ENCODE data around the gene NCS1. TPM values are rescaled to one million over a fixed set of nuclear protein-coding genes. Genes with fewer than 3 reads are reported as not detected.
A peak's percentile ranks its signal among the peaks of the same experiment; 100 is the strongest.

The NCS1 gene
- total RNA-seq, 4 donors from 2014 or later = 100 to 206 (median 122) TPM

DNA sequence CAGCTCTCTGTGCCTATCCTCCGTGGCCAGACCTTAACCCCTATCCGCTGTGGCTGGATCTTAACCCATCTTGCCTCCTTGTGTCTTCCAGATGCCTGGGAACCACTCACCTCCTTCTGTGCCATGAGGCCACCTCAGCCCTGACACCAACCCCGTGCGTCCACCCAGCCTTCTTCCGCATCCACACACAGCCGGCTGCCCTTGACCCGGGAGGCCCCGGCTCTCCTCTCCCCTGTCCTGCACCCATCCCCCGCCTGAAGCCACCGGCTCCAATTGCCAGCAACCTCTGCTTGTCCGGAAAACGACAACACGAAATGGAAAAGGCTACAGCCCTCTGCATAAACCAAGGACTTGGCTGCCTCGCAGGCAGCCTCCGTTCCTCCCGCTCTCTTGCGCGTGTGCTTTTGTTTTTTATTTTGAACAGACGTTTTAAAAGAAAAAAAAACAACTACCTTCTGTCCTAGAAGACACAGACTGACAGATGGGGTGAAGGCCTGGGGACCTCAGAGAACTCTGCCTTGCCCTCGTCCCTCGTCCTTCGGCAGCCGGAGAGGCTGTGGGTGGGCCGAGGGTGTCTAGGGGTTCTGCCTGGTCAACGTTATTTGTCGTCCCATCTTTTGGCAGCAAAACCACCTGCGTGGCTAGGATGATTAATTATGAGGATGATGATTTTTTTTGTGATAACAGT is 60.8 kb downstream of the NCS1 start:
- Histone ChIP-seq H3K27ac (replicated peaks in 1 of 4) (peak overlapping the region in 3 of 4 donors; percentile 24 to 84 (median 83)), H3K36me3 (peaks cover 0 to 43% (median 13%) of the 10 kb centered on the region in 4 donors)

DNA sequence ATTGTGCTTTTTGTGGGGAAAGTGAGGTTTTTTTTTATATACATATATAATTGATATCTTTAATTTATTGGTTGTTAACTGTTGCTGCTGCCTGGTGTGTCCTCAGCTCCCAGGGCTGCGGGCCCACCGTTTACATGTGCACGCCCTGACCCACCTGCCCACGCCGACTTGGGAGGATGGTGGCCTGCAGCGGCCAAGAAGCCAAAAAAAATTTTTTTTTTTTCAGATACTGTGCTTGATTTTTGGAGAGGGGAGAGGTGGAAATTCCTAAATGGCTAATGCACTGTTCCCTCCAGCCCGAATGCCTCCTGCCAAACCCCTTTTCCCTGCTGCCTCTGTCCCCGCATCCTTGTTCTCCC is 61.4 kb downstream of the NCS1 start:
- Histone ChIP-seq H3K4me1 (peaks cover 11 to 33% (median 33%) of the 10 kb centered on the region in 4 donors), H3K27ac (replicated peaks in 1 of 4) (peak overlapping the region in 3 of 4 donors; percentile 77 to 84 (median 83)), H3K9me3 (no peaks in the 10 kb centered on the region), H3K27me3 (no peaks in the 10 kb centered on the region), H3K4me3 (no peak overlapping the region), H3K36me3 (peaks cover 0 to 38% (median 13%) of the 10 kb centered on the region in 4 donors)
- intact Hi-C loops (cut with DNase I) = no loop called here
- WGBS = 91% methylated on average over 8 of the region's 8 CpGs
- TF ChIP-seq EP300 (IDR thresholded peaks at IDR 0.05) = no peak
- TF ChIP-seq POLR2A (IDR thresholded peaks at IDR 0.05; ENCODE audit: low read depth) = no peak
- no peak for TF ChIP-seq POLR2AphosphoS5 (IDR thresholded peaks at IDR 0.05)
- TF ChIP-seq, protein P1, sequence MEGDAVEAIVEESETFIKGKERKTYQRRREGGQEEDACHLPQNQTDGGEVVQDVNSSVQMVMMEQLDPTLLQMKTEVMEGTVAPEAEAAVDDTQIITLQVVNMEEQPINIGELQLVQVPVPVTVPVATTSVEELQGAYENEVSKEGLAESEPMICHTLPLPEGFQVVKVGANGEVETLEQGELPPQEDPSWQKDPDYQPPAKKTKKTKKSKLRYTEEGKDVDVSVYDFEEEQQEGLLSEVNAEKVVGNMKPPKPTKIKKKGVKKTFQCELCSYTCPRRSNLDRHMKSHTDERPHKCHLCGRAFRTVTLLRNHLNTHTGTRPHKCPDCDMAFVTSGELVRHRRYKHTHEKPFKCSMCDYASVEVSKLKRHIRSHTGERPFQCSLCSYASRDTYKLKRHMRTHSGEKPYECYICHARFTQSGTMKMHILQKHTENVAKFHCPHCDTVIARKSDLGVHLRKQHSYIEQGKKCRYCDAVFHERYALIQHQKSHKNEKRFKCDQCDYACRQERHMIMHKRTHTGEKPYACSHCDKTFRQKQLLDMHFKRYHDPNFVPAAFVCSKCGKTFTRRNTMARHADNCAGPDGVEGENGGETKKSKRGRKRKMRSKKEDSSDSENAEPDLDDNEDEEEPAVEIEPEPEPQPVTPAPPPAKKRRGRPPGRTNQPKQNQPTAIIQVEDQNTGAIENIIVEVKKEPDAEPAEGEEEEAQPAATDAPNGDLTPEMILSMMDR (IDR thresholded peaks at IDR 0.05) = no peak
- DNase-seq (ENCODE audit: extremely low spot score) = no peak

More for the DNA sequence above, 60.8 kb downstream of the NCS1 start:
- no peaks in the 10 kb centered on the region for H3K27me3 ChIP-seq
- intact Hi-C loops (cut with DNase I) = no loop called here
- H3K9me3 ChIP-seq = peaks cover 0 to 3% (median under 1%) of the 10 kb centered on the region in 4 donors
- no peak for DNase-seq (ENCODE audit: extremely low spot score)
- WGBS = 79% methylated on average over 27 of the region's 27 CpGs
- H3K4me3 ChIP-seq = no peak overlapping the region
- H3K4me1 ChIP-seq = peaks cover 11 to 33% (median 33%) of the 10 kb centered on the region in 4 donors
- TF ChIP-seq POLR2AphosphoS5 (IDR thresholded peaks at IDR 0.05) (no peak), EP300 (IDR thresholded peaks at IDR 0.05) (no peak), POLR2A (IDR thresholded peaks at IDR 0.05; ENCODE audit: low read depth) (no peak)
- TF ChIP-seq, protein P1 (IDR thresholded peaks at IDR 0.05) = no peak

DNA sequence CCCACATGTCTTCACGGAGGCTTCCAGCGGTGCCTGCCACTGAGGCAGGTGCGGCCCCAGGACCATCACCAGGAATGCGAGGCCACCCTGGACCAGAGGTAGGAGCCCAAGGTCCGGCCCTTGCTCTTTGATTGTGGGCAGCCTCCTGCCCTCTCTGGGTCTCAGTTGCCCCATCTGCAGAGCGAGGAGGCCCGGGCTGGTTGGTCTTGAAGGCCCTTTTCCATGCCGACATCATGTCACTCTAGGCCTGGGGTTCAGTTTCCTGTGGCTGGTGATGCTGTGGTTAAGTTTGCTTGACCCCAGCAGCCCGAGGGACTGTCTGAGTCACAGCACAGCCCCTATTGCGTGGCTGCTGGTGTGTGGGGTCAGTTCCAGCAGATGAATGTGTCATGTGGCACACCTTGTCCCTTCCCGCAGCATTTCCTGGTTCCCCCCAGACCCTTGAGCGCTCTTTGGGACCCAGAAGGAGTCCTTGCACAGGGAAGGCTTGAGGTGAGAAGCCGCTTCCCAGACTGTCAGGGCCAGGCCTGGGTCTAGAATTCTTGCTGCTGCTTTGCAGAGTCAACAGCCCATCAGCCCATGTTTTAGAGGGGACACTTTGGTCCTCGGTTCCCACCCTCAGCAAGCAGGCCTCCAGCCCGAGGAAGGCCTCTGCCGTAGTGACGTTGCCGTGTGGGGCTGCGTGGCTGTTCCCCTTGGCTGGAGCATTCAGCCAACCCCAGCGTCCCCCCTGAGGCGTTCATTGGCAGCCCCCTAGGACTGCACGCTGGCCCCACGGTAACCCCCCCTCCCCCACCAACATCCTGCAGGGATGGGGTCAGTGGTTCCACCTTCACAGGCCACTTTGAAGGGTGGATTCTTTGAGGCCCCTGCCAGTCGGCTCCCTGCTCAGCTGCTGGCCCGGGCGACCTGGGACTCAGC is 62.4 kb downstream of the NCS1 start:
- Histone ChIP-seq H3K9me3 (no peaks in the 10 kb centered on the region), H3K36me3 (peaks cover 0 to 30% (median 13%) of the 10 kb centered on the region in 4 donors), H3K4me1 (peaks cover 11 to 33% (median 33%) of the 10 kb centered on the region in 4 donors), H3K27me3 (no peaks in the 10 kb centered on the region), H3K27ac (replicated peaks in 1 of 4) (peak overlapping the region; percentile 76 to 84 (median 80)), H3K4me3 (no peak overlapping the region)
- TF ChIP-seq, protein P1 (IDR thresholded peaks at IDR 0.05) = no peak
- intact Hi-C loops (cut with DNase I) = loop anchor here (5.0 kb wide), 2 partner anchors 62 to 347 kb away; partner anchors contain the start of gene NCS1
- DNase-seq (ENCODE audit: extremely low spot score) = no peak
- WGBS = 75% methylated on average over 12 of the region's 26 CpGs

DNA sequence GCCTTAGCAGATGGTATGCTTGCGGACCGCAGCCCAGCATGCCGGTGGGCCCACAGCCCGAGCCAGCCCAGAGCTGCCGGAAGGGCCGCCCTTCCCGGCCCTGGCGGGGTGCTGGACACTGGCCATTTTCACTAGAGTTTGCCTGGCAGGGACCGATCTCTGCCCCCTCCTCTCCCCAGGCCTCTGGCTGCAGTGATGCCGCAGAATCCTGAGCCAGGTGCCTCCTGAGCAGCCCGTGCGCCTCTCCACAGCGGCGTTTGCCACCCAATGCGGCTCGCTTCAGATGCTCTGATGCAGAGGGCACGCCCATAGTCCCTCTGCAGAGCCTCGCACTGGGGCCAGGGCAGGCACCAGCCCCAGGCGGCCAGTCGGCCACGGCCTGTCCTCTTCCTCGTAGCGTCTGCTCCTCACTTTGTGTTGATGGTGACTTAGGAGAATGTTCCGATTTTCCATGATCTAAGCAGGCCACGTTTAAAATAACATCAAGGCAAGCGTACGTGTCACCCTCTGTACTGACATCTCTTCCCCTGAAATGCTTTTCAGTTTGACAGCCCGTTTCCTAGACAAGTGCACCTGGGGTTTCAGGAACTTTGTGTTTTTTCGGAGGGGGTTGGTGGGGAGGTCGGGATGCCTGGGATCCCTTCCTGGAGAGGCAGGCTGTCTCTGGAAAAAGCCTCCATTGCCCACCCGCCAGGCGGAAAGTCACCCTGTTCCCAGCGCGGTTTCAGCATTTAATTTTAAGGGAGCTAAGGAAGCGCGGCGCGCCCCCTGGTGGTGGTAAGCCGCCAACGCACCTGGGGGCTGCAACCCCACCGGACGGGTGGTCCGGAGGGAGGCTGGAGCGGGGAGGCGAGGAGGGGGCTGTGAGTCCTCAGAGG is 63.6 kb downstream of the NCS1 start:
- peaks cover 0 to 25% (median 11%) of the 10 kb centered on the region in 4 donors for H3K36me3 ChIP-seq
- 34% methylated on average over 33 of the region's 45 CpGs for WGBS
- H3K9me3 ChIP-seq = no peaks in the 10 kb centered on the region
- peak overlapping the region; percentile 18 to 40 (median 23) for H3K4me3 ChIP-seq
- intact Hi-C loops (cut with DNase I) = loop anchor here (2.0 to 5.0 kb wide), 3 partner anchors 63 to 348 kb away; partner anchors contain the start of gene NCS1
- peak overlapping the region; percentile 76 to 84 (median 80) for H3K27ac ChIP-seq (replicated peaks in 1 of 4)
- peaks cover 11 to 44% (median 42%) of the 10 kb centered on the region in 4 donors for H3K4me1 ChIP-seq
- DNase-seq (ENCODE audit: extremely low spot score) = no peak
- H3K27me3 ChIP-seq = no peaks in the 10 kb centered on the region
- peak; percentile 3 for TF ChIP-seq EP300 (IDR thresholded peaks at IDR 0.05)
- TF ChIP-seq, protein P1 (IDR thresholded peaks at IDR 0.05) = peak in 2 of 3 experiments; percentile 100
- no peak for TF ChIP-seq POLR2A (IDR thresholded peaks at IDR 0.05; ENCODE audit: low read depth)
- TF ChIP-seq POLR2AphosphoS5 (IDR thresholded peaks at IDR 0.05) = peak; percentile 27 to 46

All from esophagus muscularis mucosa (tissue), 4 donors.